Measurements from ENCODE around the gene EEF1A2. TPM values are rescaled to one million over a fixed set of nuclear protein-coding genes. Genes with fewer than 3 reads are reported as not detected.

The EEF1A2 gene
- total and polyA plus RNA-seq, 4 donors = 79.9 to 690 (median 431) TPM

DNA sequence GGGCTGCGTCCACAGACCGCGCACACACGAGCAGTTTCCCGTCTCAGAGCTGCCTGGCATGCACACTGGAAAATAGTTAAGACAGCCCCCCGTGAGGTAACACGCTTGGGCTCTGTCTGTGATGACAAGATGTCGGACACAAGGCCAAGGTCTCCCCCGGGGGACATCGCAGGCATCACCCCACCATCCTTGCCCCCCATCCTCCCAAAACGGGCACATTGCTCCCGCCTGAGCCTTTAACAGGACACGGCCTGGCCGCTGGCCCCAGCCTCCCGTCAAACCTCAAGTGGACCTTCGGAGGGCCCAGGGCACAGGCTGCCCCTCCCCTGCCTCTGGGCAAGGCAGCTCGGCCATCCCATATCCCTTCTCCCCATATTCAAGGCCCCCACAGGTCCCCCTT, 32.0 kb downstream of the EEF1A2 start:
- Histone ChIP-seq H3K27me3 (ENCODE audit: control insufficient read depth, insufficient read depth, low read length) (no peaks in the 10 kb centered on the region), H3K4me1 (ENCODE audit: control insufficient read depth, insufficient read depth, low read length) (peaks cover 81% of the 10 kb centered on the region)
- WGBS (ENCODE audit: insufficient coverage) = 92% methylated on average over 16 of the region's 17 CpGs

DNA sequence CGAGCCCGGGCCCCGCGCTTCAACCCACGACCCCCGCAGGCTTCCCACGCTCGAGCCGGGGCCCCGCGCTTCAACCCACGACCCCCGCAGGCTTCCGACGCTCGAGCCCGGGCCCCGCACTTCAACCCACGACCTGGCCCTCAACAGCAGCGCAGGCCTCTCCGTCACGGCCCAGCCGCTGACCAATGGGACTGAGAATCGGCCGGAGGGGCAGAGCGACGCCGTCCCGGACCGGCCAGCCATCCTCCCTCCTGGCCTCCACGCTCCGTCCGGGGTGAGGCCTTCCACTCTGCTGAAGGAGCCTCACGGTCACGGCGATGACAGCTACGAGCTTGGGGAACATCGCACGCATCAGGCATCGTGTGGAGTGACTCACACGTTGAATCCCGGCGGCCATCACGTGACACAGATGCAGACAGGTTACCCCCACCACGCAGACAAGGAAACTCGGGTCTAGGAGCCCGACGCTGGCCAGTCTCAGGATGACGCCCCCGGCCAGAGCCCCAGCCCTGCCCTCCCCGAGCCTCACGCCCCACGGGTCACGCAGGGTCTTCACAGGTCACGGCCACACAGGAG, 32.5 kb downstream of the EEF1A2 start:
- Histone ChIP-seq H3K36me3 (ENCODE audit: control insufficient read depth, insufficient read depth, low read length) (peaks cover 67% of the 10 kb centered on the region), H3K4me3 (ENCODE audit: low read depth, low read length) (no peak overlapping the region), H3K9me3 (ENCODE audit: control insufficient read depth, insufficient read depth, low read length) (no peaks in the 10 kb centered on the region), H3K27me3 (ENCODE audit: control insufficient read depth, insufficient read depth, low read length) (no peaks in the 10 kb centered on the region), H3K27ac (ENCODE audit: low read depth, low read length) (no peak overlapping the region), H3K4me1 (ENCODE audit: control insufficient read depth, insufficient read depth, low read length) (peaks cover 84% of the 10 kb centered on the region)
- no peak for DNase-seq (ENCODE audit: low read depth in 4 of 6, low spot score in 6 of 6)
- 83% methylated on average over 55 of the region's 55 CpGs for WGBS (ENCODE audit: insufficient coverage)

More for the DNA sequence above, 32.0 kb downstream of the EEF1A2 start:
- peaks cover 64% of the 10 kb centered on the region for H3K36me3 ChIP-seq (ENCODE audit: control insufficient read depth, insufficient read depth, low read length)
- H3K27ac ChIP-seq (ENCODE audit: low read depth, low read length) = no peak overlapping the region
- no peaks in the 10 kb centered on the region for H3K9me3 ChIP-seq (ENCODE audit: control insufficient read depth, insufficient read depth, low read length)
- H3K4me3 ChIP-seq (ENCODE audit: low read depth, low read length) = no peak overlapping the region
- no peak for DNase-seq (ENCODE audit: low read depth in 4 of 6, low spot score in 6 of 6)

DNA sequence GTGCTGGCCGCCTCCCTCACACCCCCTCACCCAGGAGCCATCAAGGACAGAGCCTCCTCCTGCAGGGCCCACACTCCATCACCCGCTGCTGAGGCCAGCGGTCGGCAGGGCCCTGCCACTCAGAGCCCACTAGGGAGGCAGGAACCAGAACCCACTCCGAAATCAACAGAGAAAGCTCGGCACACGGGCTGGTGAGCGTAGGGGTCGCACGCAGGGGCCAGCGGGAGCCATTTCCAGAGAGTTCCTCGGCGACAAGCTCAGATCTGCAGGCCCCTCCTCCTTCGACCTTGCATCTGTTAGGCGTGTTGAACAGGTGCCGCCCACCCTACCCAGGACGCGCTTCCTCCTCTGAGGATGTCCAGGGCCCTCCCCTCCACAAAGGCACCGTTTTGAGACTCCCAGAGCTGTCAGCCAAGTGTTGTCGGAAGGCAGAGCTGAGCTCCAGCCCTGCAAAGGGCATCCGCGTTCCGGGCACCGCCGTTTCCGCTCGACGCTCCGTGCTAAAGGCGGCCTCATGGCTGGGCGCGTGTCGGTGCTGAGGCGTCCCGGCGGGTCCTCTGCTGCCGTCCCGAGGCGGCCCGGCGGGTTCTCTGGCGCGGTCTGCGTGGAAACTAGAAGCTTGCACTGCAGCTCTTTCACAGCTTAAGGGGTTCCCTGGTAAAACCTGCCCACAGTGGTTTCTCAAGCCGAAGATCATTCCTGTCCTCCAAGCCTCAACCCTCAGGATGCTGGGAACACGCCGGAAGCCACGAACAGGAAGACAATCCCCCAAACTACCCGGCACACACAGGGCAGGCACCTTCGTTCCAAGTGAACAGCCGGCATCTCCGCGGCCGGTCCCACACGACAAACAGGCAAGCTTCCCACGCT, 33.3 kb downstream of the EEF1A2 start:
- 79% methylated on average over 56 of the region's 56 CpGs for WGBS (ENCODE audit: insufficient coverage)
- Histone ChIP-seq H3K9me3 (ENCODE audit: control insufficient read depth, insufficient read depth, low read length) (no peaks in the 10 kb centered on the region), H3K4me3 (ENCODE audit: low read depth, low read length) (no peak overlapping the region), H3K36me3 (ENCODE audit: control insufficient read depth, insufficient read depth, low read length) (peaks cover 70% of the 10 kb centered on the region), H3K27me3 (ENCODE audit: control insufficient read depth, insufficient read depth, low read length) (no peaks in the 10 kb centered on the region), H3K27ac (ENCODE audit: low read depth, low read length) (no peak overlapping the region), H3K4me1 (ENCODE audit: control insufficient read depth, insufficient read depth, low read length) (peaks cover 83% of the 10 kb centered on the region)
- no peak for DNase-seq (ENCODE audit: low read depth in 4 of 6, low spot score in 6 of 6)

DNA sequence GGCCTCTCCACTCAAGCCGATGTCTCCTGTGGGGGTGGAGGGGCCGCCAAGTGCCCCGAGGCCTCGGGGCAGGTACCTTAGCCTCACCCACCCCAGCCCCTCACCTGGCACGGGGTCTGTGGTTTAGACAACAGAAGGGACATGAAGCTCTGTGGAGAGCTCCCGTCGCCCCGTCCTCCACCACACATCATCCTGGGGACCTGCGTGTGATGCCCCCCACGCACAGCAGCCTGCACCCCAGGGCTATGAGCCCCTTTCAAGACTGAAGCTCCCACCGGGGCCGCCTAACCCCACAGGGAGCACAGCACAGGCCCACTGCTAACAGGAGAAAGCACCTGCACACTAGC, 34.6 kb downstream of the EEF1A2 start:
- H3K27ac ChIP-seq (ENCODE audit: low read depth, low read length) = peak overlapping the region; percentile 57
- H3K4me3 ChIP-seq (ENCODE audit: low read depth, low read length) = no peak overlapping the region
- peaks cover 75% of the 10 kb centered on the region for H3K4me1 ChIP-seq (ENCODE audit: control insufficient read depth, insufficient read depth, low read length)
- H3K27me3 ChIP-seq (ENCODE audit: control insufficient read depth, insufficient read depth, low read length) = no peaks in the 10 kb centered on the region
- DNase-seq (ENCODE audit: low read depth in 4 of 6, low spot score in 6 of 6) = no peak
- H3K36me3 ChIP-seq (ENCODE audit: control insufficient read depth, insufficient read depth, low read length) = peaks cover 67% of the 10 kb centered on the region
- 72% methylated on average over 8 of the region's 12 CpGs for WGBS (ENCODE audit: insufficient coverage)
- H3K9me3 ChIP-seq (ENCODE audit: control insufficient read depth, insufficient read depth, low read length) = no peaks in the 10 kb centered on the region

DNA sequence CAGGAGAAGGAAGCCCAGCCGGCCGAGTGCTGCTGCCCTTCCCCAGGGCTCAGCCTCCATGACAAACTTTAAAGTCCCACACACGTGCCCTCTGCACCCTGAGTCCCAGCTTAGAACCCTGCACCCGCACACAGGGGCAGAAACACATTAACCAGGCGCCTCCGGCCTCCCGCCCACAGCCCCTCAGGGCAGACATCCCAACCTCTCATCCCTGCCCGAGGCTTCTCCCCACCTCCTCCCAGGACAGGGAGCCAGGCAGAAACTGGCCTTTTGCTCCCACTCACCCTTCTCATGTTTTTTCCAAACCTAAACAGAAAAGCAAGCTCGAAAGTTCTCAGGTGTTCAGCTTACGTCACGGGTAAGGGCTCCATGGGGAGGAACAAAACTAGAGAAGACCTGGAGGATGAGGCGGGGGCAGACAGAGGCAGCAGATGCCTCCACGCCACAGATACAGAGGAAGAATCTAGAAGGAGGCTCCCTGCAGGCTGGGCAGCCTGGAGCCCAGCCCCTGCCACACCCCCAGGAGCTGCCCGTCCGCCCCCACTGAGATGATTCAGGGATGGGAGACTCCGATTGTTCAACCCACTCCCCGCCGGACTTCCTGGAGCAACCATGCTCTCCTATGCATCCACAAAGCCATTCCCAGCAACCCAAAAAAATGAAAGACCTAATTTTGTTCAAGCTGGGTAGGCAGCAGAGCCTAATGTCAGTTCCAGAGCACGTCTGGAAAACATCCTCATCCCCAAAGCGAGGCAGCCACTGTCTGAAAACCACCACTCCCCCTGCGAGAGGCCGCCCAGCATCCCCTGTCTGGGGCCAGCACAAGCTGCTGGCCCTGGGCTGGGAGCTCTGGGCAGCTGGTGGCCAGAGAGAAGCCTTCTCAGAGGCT, 35.2 kb downstream of the EEF1A2 start:
- peaks cover 68% of the 10 kb centered on the region for H3K36me3 ChIP-seq (ENCODE audit: control insufficient read depth, insufficient read depth, low read length)
- H3K27me3 ChIP-seq (ENCODE audit: control insufficient read depth, insufficient read depth, low read length) = no peaks in the 10 kb centered on the region
- no peak overlapping the region for H3K4me3 ChIP-seq (ENCODE audit: low read depth, low read length)
- 49% methylated on average over 18 of the region's 22 CpGs for WGBS (ENCODE audit: insufficient coverage)
- no peaks in the 10 kb centered on the region for H3K9me3 ChIP-seq (ENCODE audit: control insufficient read depth, insufficient read depth, low read length)
- peak overlapping the region; percentile 57 for H3K27ac ChIP-seq (ENCODE audit: low read depth, low read length)
- DNase-seq (ENCODE audit: low read depth in 4 of 6, low spot score in 6 of 6) = no peak
- H3K4me1 ChIP-seq (ENCODE audit: control insufficient read depth, insufficient read depth, low read length) = peaks cover 68% of the 10 kb centered on the region

DNA sequence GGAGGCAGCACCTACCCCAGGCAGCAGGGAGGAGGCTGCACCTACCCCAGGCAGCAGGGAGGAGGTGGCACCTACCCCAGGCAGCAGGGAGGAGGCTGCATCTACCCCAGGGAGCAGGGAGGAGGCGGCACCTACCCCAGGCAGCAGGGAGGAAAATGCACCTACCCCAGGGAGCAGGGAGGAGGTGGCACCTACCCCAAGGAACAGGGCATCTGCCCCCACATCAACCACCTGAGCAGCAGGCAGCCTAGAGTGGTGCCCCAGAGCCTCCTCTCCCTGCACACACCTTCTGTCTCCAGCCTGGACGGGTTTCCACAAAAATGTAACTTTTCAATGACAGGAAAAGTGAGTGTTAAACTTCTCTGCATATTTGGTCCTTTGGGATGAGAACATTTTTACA, 36.6 kb downstream of the EEF1A2 start:
- Histone ChIP-seq H3K27ac (ENCODE audit: low read depth, low read length) (no peak overlapping the region), H3K4me3 (ENCODE audit: low read depth, low read length) (no peak overlapping the region), H3K9me3 (ENCODE audit: control insufficient read depth, insufficient read depth, low read length) (no peaks in the 10 kb centered on the region), H3K4me1 (ENCODE audit: control insufficient read depth, insufficient read depth, low read length) (peaks cover 65% of the 10 kb centered on the region), H3K27me3 (ENCODE audit: control insufficient read depth, insufficient read depth, low read length) (no peaks in the 10 kb centered on the region), H3K36me3 (ENCODE audit: control insufficient read depth, insufficient read depth, low read length) (peaks cover 76% of the 10 kb centered on the region)
- DNase-seq (ENCODE audit: low read depth in 4 of 6, low spot score in 6 of 6) = no peak
- WGBS (ENCODE audit: insufficient coverage) = 100% methylated on average over 1 of the region's 2 CpGs

DNA sequence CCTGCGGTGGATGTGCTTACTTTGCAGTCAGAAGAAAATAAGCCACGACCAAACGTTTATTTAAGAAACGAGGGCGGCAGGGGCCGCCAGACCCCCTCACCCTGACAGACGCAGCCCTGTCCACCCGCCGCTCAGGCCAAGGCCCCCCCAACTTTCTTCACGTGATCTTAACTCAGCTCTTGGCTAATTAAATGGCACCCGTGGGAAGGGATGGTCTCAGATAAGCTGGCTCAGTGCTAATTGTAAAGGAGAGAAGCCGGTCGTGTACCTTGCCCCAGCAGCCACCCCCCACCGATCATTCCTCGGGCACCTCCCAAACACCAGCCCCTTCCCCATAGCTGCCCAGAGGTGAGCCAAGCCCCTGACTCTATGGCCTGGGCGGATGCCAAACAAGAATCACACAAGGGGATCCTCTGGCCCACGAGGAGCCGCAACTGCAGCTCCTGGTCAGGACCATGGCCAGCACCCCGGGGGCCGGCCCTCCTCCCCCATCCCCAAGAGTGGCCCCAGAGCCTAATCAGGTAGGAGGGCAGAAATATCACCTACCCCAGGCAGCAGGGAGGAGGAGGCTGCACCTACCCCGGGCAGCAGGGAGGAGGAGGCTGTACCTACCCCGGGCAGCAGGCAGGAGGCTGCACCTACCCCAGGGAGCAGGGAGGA, 37.6 kb downstream of the EEF1A2 start:
- H3K4me3 ChIP-seq (ENCODE audit: low read depth, low read length) = no peak overlapping the region
- H3K9me3 ChIP-seq (ENCODE audit: control insufficient read depth, insufficient read depth, low read length) = no peaks in the 10 kb centered on the region
- WGBS (ENCODE audit: insufficient coverage) = 41% methylated on average over 19 of the region's 22 CpGs
- no peaks in the 10 kb centered on the region for H3K27me3 ChIP-seq (ENCODE audit: control insufficient read depth, insufficient read depth, low read length)
- peaks cover 77% of the 10 kb centered on the region for H3K36me3 ChIP-seq (ENCODE audit: control insufficient read depth, insufficient read depth, low read length)
- no peak overlapping the region for H3K27ac ChIP-seq (ENCODE audit: low read depth, low read length)
- peaks cover 75% of the 10 kb centered on the region for H3K4me1 ChIP-seq (ENCODE audit: control insufficient read depth, insufficient read depth, low read length)
- peak in 1 of 6 donors; percentile 66 for DNase-seq (ENCODE audit: low read depth in 4 of 6, low spot score in 6 of 6)

DNA sequence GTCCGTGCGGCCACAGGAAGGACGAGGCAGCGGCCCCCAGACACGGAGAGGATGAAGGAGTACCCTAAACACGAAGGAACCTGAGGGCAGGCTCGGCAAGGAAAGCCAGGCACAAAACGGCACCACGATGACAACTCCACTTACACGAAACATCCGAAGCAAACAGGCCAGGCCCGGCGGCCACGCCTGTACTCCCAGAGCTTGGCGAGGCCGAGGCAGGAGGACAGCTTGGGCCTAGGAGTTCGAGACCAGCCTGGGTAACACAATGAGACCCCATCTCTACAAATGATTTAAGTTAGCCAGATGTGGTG, 39.9 kb downstream of the EEF1A2 start:
- peaks cover 57% of the 10 kb centered on the region for H3K36me3 ChIP-seq (ENCODE audit: control insufficient read depth, insufficient read depth, low read length)
- DNase-seq (ENCODE audit: low read depth in 4 of 6, low spot score in 6 of 6) = no peak
- no peaks in the 10 kb centered on the region for H3K9me3 ChIP-seq (ENCODE audit: control insufficient read depth, insufficient read depth, low read length)
- WGBS (ENCODE audit: insufficient coverage) = 91% methylated on average over 15 of the region's 17 CpGs
- peaks cover 76% of the 10 kb centered on the region for H3K4me1 ChIP-seq (ENCODE audit: control insufficient read depth, insufficient read depth, low read length)
- no peak overlapping the region for H3K4me3 ChIP-seq (ENCODE audit: low read depth, low read length)
- no peaks in the 10 kb centered on the region for H3K27me3 ChIP-seq (ENCODE audit: control insufficient read depth, insufficient read depth, low read length)
- no peak overlapping the region for H3K27ac ChIP-seq (ENCODE audit: low read depth, low read length)
